Left ventricle myocardium inferior (tissue), 1 donor: ENCODE data around the gene KLHL24. TPM values are rescaled to one million over a fixed set of nuclear protein-coding genes. Genes with fewer than 3 reads are reported as not detected.

Experiments
- DNase-seq: peaks from one replicate; pipeline ENCODE4 v3.0.0-alpha.2; 2020
- H3K27ac ChIP-seq: fragments of 200-600 bp; replicated peaks from 2 replicates; pipeline ENCODE4 v1.8.0; 2021
- H3K27me3 ChIP-seq: fragments of 200-600 bp; 2 replicates; pipeline ENCODE4 v1.8.0; 2021; ENCODE audit warnings: low read depth
- H3K36me3 ChIP-seq: fragments of 200-600 bp; 2 replicates; pipeline ENCODE4 v1.8.0; 2021
- H3K4me1 ChIP-seq: fragments of 200-600 bp; 2 replicates; pipeline ENCODE4 v1.8.0; 2021
- H3K4me3 ChIP-seq: fragments of 200-600 bp; 2 replicates; pipeline ENCODE4 v1.8.0; 2021; ENCODE audit warnings: mild to moderate bottlenecking, moderate library complexity
- H3K9me3 ChIP-seq: fragments of 200-600 bp; replicated peaks from 2 replicates; pipeline ENCODE4 v1.8.0; 2021
- CTCF ChIP-seq: fragments of 200-600 bp; IDR thresholded peaks from 2 replicates; pipeline ENCODE4 v1.8.0; 2021; ENCODE audit warnings: antibody characterized with exemption, mild to moderate bottlenecking, borderline replicate concordance
- intact Hi-C: fragments of 100-400 bp; cut with micrococcal nuclease; formaldehyde crosslinking; loops from one replicate; pipeline ENCODE4 v1.11.0; 2022
- total RNA-seq: library from RNA; stranded (reverse); fragmentation: NEBNext Ultra II Directional; extraction: Animal tissue kit (Norgen Biotek cat#: 25700); gene quantifications from one replicate; pipeline ENCODE4 v1.2.1, GENCODE V29; 2021
- donor health status: DM: no; HTN: yes; CAD: no; lungs with severe emphysema.

The KLHL24 gene
- total RNA-seq, 1 donor from 2014 or later: 217 TPM

- Histone ChIP-seq H3K9me3 (no peaks in the 10 kb centered on the region), H3K4me1 (peaks cover 41% of the 10 kb centered on the region), H3K27ac (peak overlapping the region; percentile 97), H3K27me3 (no peaks in the 10 kb centered on the region), H3K4me3 (peak overlapping the region; percentile 94), H3K36me3 (peaks cover 5% of the 10 kb centered on the region)
- peak; percentile 8 for TF ChIP-seq CTCF
- intact Hi-C loops: no loop called here
- no peak for DNase-seq
Observed at GRCh38 chr3:183697123-183697609, 61.7 kb downstream of the KLHL24 start.

GRCh38 chr3:183697610-183698317 lies 62.3 kb downstream of the KLHL24 start, which contains the start of gene YEATS2:
Gene YEATS2, plus strand, starts transcription at chr3:183697797. Its CDS starts 17,366 bp downstream, at chr3:183715163.
- intact Hi-C loops: no loop called here
- Histone ChIP-seq H3K9me3 (no peaks in the 10 kb centered on the region), H3K27me3 (no peaks in the 10 kb centered on the region), H3K4me3 (peak within 1 kb of the TSS; percentile 94), H3K27ac (peak within 1 kb of the TSS; percentile 97), H3K4me1 (peaks cover 41% of the 10 kb centered on the region), H3K36me3 (peaks cover 7% of the 10 kb centered on the region)
- DNase-seq: peak; percentile 59
- TF ChIP-seq CTCF: no peak

GRCh38 chr3:183698318-183698751 lies 62.9 kb downstream of the KLHL24 start:
- Histone ChIP-seq H3K27me3 (no peaks in the 10 kb centered on the region), H3K36me3 (peaks cover 7% of the 10 kb centered on the region), H3K9me3 (no peaks in the 10 kb centered on the region), H3K4me3 (peak overlapping the region; percentile 94), H3K27ac (peak overlapping the region; percentile 97), H3K4me1 (peaks cover 41% of the 10 kb centered on the region)
- intact Hi-C loops: no loop called here
- TF ChIP-seq CTCF: no peak
- peak; percentile 17 for DNase-seq

- intact Hi-C loops: no loop called here
- Histone ChIP-seq H3K27ac (peak overlapping the region; percentile 97), H3K4me3 (peak overlapping the region; percentile 94), H3K36me3 (peaks cover 7% of the 10 kb centered on the region), H3K27me3 (no peaks in the 10 kb centered on the region), H3K9me3 (no peaks in the 10 kb centered on the region), H3K4me1 (peaks cover 41% of the 10 kb centered on the region)
- no peak for DNase-seq
- no peak for TF ChIP-seq CTCF
Observed at GRCh38 chr3:183698756-183699155, 63.3 kb downstream of the KLHL24 start.

- intact Hi-C loops: no loop called here
- TF ChIP-seq CTCF: no peak
- Histone ChIP-seq H3K36me3 (peaks cover 7% of the 10 kb centered on the region), H3K4me3 (peak overlapping the region; percentile 94), H3K9me3 (no peaks in the 10 kb centered on the region), H3K4me1 (peaks cover 41% of the 10 kb centered on the region), H3K27ac (peak overlapping the region; percentile 97), H3K27me3 (no peaks in the 10 kb centered on the region)
- DNase-seq: no peak
Observed at GRCh38 chr3:183699238-183699947, 64.0 kb downstream of the KLHL24 start.
